Measurements from ENCODE around the gene FAM184A.
A peak's percentile ranks its signal among the peaks of the same experiment; 100 is the strongest.
"Not testable (repeated sequence)": the region's sequence is repeated elsewhere in the genome, so short reads cannot be mapped to it uniquely, and the experiment has no call there.

The FAM184A gene

DNA sequence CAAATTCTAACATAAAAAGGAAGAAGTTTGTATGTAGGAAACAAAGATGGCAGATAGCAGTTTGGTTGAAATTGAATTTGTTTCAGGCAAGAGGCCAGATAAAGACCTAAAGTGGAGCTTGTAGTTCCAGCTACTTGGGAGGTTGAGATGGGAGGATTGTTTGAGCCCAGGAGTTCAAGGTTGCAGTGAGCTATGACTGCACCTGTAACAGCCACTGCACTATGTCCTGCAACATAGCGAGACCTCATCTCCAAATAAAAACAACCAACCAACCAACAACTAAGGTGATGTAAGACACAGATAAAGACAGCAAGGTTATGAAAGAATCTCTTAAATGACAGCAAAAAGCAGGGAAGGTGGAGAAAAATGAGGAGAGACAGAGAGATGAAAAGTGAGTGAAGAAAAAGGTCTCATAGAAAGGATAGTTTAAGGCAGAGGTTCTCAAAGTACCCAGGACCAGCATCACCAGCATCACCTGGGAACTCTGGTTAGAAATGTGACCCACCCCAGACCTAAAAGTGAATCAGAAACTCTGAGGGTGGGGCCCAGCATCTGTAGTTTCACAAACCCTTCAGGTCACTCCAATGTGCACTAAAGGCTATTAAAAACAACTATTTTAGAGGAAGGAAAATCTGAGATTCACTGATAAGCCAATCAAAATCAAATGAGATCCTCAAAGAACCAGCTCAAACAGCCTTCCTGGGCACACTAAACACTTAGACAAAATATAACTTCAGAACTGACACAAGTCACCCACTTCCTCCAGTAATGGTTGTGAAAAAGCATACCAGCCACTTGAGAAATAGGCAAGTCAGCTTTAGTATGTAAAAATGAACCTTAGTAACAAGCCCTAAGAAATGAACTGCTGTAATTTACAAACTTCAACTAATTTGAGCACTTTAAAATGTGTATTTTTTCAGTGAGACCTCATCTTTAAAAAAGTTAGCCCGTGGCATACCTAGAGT is 57.6 kb downstream of the FAM184A start:
- DNase-seq (ENCODE audit: low spot score), result no peak

GRCh38 chr6:119015165-119015564 is 63.3 kb downstream of the FAM184A start:
- DNase-seq (ENCODE audit: low spot score), result not testable (repeated sequence)

DNA sequence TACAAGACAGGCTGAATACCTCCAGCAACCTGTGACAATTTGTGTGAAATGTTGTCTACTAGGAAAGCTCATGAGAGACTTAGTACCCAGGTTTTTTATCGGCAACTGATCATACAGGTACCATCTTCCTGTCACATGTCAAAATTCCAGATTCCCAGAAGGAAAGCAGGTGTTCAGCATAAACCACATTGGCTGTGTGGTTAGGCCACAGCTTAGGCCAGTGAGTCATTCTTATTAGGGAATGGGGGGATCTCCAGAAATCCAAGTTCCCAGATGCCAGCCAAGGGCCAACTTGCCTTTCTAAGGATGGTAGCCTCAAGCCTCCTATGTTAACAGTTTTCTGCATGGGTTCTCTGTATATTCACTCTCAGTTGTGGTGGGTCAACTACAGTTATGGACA is 65.9 kb downstream of the FAM184A start:
- DNase-seq (ENCODE audit: low spot score), result no peak

DNA sequence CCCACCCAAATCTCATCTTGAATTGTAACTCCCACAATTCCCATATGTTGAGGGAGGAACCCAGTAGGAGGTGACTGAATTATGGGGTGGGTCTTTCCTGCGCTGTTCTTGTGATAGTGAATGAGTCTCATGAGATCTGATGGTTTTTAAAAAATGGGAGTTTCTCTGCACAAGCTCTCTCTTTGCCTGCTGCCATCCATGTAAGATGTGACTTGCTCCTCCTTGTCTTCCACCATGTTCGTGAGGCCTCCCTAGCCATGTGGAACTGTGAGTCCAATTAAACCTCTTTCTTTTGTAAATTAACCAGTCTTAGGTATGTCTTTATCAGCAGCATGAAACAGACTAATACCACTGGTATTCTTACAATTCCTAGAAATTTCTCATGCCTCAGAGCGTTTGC is 69.2 kb downstream of the FAM184A start:
- not testable (repeated sequence) for DNase-seq (ENCODE audit: low spot score)

DNA sequence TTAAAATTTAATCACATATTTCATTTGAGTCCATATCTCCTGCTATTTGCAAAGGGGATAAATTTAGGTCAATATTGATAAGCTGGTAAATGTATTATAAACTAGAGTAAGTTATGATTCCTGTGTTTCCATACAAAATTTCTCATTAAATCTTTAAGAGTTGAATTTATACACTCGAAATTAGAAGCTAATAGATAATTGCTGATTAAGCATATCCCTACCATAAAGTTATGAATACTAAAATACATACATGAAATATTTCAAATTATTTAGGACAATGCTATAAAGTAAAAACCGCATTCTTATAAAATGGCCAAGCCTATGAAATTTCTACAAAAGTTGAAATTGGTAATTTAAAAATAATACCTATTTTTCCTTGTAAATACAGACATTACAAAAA is 71.5 kb downstream of the FAM184A start:
- DNase-seq (ENCODE audit: low spot score), result no peak

DNA sequence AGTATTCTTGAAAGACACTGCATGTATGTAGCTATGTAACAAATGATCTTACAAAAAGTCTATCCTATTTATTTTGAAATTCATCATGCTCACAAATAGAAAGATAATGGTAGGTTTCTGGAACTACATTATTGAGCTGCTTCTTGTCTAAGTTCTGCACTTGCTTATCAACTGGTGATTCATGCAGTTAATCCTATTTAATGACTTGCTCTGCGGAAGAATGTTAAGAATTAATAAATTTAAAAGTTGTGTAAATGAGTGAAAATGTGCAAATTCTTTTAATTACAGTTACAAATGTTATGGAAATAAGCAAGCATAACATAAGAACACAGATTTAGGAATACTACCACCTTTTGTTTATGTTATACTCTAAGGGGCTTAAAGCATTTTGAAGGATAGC is 76.4 kb downstream of the FAM184A start:
- no peak for DNase-seq (ENCODE audit: low spot score)

GRCh38 chr6:118999494-119000040 is 78.9 kb downstream of the FAM184A start:
- DNase-seq (ENCODE audit: low spot score), result no peak

- not testable (repeated sequence) for DNase-seq (ENCODE audit: low spot score)
Measured at GRCh38 chr6:118997426-118997825, 81.0 kb downstream of the FAM184A start.

- DNase-seq (ENCODE audit: low spot score), result no peak
Measured at GRCh38 chr6:118996289-118996820, 82.1 kb downstream of the FAM184A start.

DNA sequence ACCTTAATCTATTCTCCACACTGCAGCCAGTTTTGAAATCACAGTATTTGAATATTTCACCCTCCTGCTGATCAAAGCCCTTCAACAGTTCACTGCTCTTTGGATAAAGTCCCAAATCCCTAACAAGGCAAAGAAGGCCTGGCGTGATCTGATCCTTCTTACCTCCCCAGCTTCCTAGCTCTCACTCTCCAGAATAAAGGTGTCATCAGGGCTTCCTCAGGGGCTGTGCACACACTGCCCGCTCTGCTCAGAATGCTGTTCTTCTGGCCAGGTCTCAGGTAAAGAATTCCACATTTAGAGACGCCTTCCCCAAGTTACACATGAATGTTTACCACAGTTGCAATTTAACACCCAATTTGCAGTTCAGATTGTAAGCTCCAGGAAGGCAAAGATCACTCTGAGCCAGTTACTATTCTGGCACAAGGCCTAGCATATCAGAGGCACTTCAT is 84.6 kb downstream of the FAM184A start:
- DNase-seq (ENCODE audit: low spot score), result no peak

DNA sequence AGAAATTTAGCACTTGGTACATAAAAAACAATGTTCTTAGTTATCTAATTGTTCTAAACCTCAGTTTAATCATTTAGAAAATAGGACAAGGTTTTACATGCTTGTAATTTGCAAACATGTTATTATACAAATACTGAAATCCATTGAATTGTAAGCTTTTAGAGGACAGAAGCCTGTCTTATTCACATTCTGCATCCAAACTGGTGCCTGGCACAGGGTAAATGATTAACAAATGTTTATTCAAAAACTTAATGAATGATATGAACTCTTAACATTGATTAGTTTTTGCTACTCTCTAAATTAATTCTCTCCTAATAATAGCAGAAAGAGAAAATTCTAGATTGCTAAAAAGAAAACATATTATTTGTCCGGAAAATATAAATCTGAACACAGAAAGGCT is 85.1 kb downstream of the FAM184A start:
- no peak for DNase-seq (ENCODE audit: low spot score)

GRCh38 chr6:118992186-118992795 is 86.2 kb downstream of the FAM184A start:
- no peak for DNase-seq (ENCODE audit: low spot score)

DNA sequence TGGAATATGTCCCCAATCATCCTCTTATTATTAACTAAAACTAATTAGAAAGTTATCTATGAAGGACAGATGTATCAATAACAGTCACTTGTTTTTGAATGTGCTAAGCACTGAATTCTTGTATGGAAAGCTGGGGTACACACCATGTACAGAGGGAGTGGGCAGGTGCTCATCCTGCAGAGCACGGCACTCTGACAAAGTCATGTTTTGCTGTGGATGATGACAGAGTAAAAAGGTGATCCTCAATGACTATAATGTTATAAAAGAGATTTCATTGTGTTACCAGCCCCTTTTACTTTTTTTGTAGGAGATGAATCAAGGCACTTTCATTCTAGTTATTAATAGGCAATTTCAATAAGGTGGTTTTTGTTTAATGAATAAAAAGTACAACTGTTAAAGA is 92.2 kb downstream of the FAM184A start:
- no peak for DNase-seq (ENCODE audit: low spot score)

DNA sequence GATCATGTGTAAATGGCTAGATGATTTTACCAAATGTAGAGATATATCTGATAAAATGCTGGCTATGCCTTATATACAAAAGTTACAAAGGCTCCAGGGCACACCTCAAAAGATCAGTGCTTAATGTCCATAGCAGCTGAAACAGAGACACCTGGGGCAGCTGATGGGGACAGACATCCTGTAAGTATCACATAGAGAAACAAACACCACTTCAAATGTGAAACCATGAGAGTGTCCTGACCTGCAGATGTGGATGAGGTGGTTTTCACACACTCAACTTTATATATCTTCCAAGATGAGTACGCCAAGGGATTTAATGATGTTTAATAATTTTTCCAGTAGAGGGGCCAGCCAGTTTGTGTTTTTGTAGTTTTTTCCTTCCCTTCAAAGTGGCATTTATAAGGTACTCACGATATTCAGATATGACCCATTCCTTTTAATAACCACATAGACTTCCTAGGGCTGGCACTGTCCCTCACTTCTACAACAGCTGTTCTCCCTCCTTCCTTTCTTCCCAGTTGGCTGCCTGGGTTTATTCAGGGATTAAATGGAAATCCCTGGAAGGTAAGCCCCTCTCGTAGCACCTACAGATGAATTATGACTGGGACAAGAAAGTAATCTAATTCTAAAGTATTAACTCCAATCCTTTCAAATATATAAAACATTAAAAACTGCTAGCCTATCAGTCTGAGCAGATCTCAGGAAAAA is 93.2 kb downstream of the FAM184A start:
- DNase-seq (ENCODE audit: low spot score), result no peak

GRCh38 chr6:118984342-118984741 is 94.1 kb downstream of the FAM184A start:
- DNase-seq (ENCODE audit: low spot score), result no peak

GRCh38 chr6:118982575-118982911 is 95.9 kb downstream of the FAM184A start:
- no peak for DNase-seq (ENCODE audit: low spot score)

DNA sequence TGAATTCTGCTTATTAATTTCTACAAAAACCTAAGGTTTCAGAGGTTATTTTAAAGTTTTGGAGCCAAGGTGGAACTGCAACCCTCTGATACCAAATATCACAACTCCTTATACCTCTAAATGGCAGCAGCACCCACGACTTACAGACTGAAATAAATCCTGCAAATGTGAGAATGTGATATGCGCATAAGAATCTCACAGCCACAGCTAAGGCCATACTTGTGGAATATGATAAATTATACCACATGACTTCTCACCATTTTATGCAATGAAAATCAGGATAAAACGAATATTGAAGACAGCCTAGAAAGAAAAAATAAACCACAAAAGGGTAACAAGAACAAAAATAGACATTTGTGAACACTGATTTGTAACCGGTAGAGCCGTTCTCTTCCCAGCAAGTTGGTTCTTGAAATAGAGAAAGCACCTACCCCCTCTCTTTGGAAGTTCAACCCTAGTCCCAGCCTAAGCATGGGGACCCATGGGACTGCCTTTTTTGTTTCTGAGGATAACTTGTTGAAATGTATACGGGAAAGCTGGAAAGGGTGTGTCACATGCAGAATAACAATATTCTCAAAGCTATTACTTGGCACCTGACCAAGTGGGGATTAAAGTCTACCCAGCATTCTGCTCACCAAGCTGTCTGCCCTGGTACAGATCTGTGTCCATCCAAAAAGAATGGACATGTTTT is 96.4 kb downstream of the FAM184A start:
- no peak for DNase-seq (ENCODE audit: low spot score)

- DNase-seq (ENCODE audit: low spot score), result no peak
Measured at GRCh38 chr6:118980063-118980462, 98.4 kb downstream of the FAM184A start.

GRCh38 chr6:118974790-118975189 is 103.7 kb downstream of the FAM184A start:
- DNase-seq (ENCODE audit: low spot score), result no peak

- DNase-seq (ENCODE audit: low spot score), result no peak
Measured at GRCh38 chr6:118971682-118972081, 106.8 kb downstream of the FAM184A start.

GRCh38 chr6:118970866-118971265 is 107.6 kb downstream of the FAM184A start:
- no peak for DNase-seq (ENCODE audit: low spot score)

- peak; percentile 46 for DNase-seq (ENCODE audit: low spot score)
Measured at GRCh38 chr6:118968416-118968815, 110.0 kb downstream of the FAM184A start.
